Measurements from ENCODE around the gene SMIM38.

DNA sequence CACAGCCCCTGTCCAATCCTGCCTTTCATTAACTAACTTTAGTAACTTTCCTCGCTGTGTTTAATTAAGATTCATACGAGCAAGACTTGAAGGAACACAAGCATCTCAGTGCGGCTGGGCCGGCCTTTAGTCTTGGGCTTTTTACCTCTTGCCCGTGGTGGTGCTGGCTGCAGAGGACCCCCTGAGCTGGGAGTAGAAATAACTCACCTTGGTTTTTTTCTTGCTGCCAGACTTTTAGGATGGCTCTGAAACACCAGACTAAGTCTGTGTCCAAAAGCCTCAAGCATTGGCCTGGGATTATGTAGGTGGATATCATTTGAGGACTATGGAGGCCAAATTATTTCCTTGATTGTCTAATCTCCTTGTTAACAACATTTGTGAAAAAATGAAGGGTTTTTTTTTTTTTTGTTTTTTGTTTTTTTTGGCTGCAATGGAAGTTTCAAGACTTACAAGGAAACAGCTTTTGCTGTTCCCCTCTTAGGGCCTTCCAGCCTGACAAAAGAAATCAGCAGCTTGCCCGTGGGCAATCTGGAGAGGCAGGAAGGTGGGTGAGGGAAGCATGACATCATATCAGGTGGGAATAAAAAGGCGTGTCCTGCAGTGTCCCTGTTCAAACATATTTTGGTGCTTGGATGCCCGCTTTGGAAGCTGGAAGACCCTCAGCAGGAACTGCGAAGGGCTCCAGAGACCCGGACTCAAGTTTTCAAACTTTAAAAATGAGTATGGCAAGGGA is 44.0 kb downstream of the SMIM38 start:
- TF ChIP-seq, protein P1, sequence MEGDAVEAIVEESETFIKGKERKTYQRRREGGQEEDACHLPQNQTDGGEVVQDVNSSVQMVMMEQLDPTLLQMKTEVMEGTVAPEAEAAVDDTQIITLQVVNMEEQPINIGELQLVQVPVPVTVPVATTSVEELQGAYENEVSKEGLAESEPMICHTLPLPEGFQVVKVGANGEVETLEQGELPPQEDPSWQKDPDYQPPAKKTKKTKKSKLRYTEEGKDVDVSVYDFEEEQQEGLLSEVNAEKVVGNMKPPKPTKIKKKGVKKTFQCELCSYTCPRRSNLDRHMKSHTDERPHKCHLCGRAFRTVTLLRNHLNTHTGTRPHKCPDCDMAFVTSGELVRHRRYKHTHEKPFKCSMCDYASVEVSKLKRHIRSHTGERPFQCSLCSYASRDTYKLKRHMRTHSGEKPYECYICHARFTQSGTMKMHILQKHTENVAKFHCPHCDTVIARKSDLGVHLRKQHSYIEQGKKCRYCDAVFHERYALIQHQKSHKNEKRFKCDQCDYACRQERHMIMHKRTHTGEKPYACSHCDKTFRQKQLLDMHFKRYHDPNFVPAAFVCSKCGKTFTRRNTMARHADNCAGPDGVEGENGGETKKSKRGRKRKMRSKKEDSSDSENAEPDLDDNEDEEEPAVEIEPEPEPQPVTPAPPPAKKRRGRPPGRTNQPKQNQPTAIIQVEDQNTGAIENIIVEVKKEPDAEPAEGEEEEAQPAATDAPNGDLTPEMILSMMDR (IDR thresholded peaks at IDR 0.05), result no peak
- TF ChIP-seq ZFX (IDR thresholded peaks at IDR 0.05; ENCODE audit: borderline replicate concordance), result no peak
